B cell (primary cell): ENCODE results near the gene TSTD1.

Experiments
- EZH2 ChIP-seq: IDR thresholded peaks from 2 replicates; pipeline ENCODE4 v1.6.1; 2012; ENCODE audit warnings: borderline replicate concordance, low read depth, mild to moderate bottlenecking, moderate library complexity, low read length; ENCODE audit not compliant: insufficient read depth, poor library complexity, severe bottlenecking
- TF ChIP-seq, protein P1 (sequence below): fragments of 200-600 bp; IDR thresholded peaks from one replicate; pipeline ENCODE4 v1.8.0; 2022; ENCODE audit warnings: antibody characterized with exemption, mild to moderate bottlenecking

- TF ChIP-seq, protein P1, sequence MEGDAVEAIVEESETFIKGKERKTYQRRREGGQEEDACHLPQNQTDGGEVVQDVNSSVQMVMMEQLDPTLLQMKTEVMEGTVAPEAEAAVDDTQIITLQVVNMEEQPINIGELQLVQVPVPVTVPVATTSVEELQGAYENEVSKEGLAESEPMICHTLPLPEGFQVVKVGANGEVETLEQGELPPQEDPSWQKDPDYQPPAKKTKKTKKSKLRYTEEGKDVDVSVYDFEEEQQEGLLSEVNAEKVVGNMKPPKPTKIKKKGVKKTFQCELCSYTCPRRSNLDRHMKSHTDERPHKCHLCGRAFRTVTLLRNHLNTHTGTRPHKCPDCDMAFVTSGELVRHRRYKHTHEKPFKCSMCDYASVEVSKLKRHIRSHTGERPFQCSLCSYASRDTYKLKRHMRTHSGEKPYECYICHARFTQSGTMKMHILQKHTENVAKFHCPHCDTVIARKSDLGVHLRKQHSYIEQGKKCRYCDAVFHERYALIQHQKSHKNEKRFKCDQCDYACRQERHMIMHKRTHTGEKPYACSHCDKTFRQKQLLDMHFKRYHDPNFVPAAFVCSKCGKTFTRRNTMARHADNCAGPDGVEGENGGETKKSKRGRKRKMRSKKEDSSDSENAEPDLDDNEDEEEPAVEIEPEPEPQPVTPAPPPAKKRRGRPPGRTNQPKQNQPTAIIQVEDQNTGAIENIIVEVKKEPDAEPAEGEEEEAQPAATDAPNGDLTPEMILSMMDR: no peak
- TF ChIP-seq EZH2: no peak
Observed at GRCh38 chr1:161013488-161014230, 25.1 kb downstream of the TSTD1 start.
